ENCODE measurements around the gene PARVG. TPM values are rescaled to one million over a fixed set of nuclear protein-coding genes. Genes with fewer than 3 reads are reported as not detected.

PARVG gene
- polyA plus RNA-seq, 1 experiment = 0.01 TPM

DNA sequence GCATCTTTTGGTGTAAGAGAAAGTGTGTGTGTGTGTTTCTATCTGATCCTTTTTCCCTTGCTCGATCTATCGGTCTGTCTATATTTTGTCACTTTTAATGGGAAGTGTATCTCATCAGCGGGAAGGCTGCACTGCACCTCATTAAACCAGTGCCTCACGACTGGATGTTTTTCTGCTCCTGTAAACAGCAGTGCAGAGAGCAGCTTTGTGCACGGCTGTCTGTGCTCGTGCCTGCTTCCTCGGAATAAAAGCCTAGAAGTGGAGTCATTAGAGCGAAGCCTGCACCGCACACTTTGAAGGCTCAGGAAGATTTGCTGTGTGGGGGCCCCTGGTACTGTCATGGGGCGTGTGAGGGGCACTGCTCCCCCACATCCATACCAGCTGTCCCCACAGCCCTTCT, 27.0 kb upstream of the PARVG start:
- Histone ChIP-seq H3K27me3 (ENCODE audit: control insufficient read depth, insufficient read depth, low read length) (no peaks in the 10 kb centered on the region), H3K4me3 (ENCODE audit: low read depth, low read length) (no peak overlapping the region), H3K9me3 (ENCODE audit: control insufficient read depth, insufficient read depth, low read length) (no peaks in the 10 kb centered on the region), H3K27ac (ENCODE audit: low read depth, low read length) (no peak overlapping the region)
- TF ChIP-seq, protein P1, sequence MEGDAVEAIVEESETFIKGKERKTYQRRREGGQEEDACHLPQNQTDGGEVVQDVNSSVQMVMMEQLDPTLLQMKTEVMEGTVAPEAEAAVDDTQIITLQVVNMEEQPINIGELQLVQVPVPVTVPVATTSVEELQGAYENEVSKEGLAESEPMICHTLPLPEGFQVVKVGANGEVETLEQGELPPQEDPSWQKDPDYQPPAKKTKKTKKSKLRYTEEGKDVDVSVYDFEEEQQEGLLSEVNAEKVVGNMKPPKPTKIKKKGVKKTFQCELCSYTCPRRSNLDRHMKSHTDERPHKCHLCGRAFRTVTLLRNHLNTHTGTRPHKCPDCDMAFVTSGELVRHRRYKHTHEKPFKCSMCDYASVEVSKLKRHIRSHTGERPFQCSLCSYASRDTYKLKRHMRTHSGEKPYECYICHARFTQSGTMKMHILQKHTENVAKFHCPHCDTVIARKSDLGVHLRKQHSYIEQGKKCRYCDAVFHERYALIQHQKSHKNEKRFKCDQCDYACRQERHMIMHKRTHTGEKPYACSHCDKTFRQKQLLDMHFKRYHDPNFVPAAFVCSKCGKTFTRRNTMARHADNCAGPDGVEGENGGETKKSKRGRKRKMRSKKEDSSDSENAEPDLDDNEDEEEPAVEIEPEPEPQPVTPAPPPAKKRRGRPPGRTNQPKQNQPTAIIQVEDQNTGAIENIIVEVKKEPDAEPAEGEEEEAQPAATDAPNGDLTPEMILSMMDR (IDR thresholded peaks at IDR 0.05; ENCODE audit: low read depth, low read length) = no peak
- ChIA-PET POLR2A (interaction anchor here (0.5 kb wide), 1 partner anchor 77 kb away, joined by 3 read pairs; no protein-coding TSS in a partner anchor), CTCF (no interaction called here)
- no peak for DNase-seq (ENCODE audit: low read depth, low spot score)

DNA sequence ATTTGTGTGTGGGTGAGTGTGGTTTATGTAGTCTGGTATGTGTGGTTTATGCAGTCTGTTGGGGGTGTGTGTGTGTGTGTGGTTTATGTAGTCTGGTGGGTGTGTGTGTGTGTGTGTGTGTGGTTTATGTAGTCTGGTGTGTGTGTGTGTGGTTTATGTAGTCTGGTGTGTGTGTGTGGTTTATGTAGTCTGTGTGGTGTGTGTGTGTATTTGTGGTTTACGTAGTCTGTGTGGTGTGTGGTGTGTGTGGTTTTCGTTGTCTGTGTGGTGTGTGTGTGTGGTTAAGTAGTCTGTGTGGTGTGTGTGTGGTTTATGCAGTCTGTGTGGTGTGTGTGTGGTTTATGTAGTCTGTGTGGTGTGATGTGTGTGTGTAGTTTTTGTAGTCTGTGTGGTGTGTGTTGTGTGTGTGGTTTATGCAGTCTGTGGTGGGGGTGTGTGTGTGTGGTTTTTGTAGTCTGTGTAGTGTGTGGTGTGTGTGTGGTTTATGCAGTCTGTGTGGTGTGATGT, 26.2 kb upstream of the PARVG start:
- H3K4me3 ChIP-seq (ENCODE audit: low read depth, low read length) = no peak overlapping the region
- TF ChIP-seq, protein P1 (IDR thresholded peaks at IDR 0.05; ENCODE audit: low read depth, low read length) = no peak
- ChIA-PET CTCF (interaction anchor here (1.1 kb wide), 1 partner anchor 161 kb away, joined by 3 read pairs; no protein-coding TSS in a partner anchor), POLR2A (no interaction called here)
- no peaks in the 10 kb centered on the region for H3K9me3 ChIP-seq (ENCODE audit: control insufficient read depth, insufficient read depth, low read length)
- no peak overlapping the region for H3K27ac ChIP-seq (ENCODE audit: low read depth, low read length)
- DNase-seq (ENCODE audit: low read depth, low spot score) = no peak
- H3K27me3 ChIP-seq (ENCODE audit: control insufficient read depth, insufficient read depth, low read length) = no peaks in the 10 kb centered on the region

DNA sequence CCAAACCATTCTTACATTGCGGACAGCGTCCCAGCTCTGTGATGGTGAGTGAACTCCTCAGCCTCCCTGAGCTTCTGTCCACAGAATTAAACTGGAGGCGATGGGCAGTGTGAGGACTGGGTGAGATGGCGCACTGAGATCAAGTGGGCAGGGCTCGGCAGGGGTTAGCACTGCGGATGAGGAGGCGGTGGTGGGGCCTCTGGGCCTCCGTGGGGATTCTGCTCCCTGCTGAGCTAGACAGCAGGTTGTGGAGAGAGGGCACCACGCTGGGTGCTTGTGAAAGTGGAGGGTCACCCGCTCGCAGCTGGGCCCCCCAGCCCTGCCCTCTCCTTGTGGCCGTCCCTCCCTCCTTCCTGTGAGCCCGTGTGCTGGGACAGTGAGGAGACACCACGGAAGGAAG, 25.6 kb upstream of the PARVG start:
- H3K27ac ChIP-seq (ENCODE audit: low read depth, low read length) = no peak overlapping the region
- H3K9me3 ChIP-seq (ENCODE audit: control insufficient read depth, insufficient read depth, low read length) = no peaks in the 10 kb centered on the region
- no peak for DNase-seq (ENCODE audit: low read depth, low spot score)
- H3K27me3 ChIP-seq (ENCODE audit: control insufficient read depth, insufficient read depth, low read length) = no peaks in the 10 kb centered on the region
- TF ChIP-seq, protein P1 (IDR thresholded peaks at IDR 0.05; ENCODE audit: low read depth, low read length) = no peak
- ChIA-PET CTCF (interaction anchor here (1.1 kb wide), 1 partner anchor 162 kb away, joined by 3 read pairs; no protein-coding TSS in a partner anchor), POLR2A (no interaction called here)
- H3K4me3 ChIP-seq (ENCODE audit: low read depth, low read length) = no peak overlapping the region

DNA sequence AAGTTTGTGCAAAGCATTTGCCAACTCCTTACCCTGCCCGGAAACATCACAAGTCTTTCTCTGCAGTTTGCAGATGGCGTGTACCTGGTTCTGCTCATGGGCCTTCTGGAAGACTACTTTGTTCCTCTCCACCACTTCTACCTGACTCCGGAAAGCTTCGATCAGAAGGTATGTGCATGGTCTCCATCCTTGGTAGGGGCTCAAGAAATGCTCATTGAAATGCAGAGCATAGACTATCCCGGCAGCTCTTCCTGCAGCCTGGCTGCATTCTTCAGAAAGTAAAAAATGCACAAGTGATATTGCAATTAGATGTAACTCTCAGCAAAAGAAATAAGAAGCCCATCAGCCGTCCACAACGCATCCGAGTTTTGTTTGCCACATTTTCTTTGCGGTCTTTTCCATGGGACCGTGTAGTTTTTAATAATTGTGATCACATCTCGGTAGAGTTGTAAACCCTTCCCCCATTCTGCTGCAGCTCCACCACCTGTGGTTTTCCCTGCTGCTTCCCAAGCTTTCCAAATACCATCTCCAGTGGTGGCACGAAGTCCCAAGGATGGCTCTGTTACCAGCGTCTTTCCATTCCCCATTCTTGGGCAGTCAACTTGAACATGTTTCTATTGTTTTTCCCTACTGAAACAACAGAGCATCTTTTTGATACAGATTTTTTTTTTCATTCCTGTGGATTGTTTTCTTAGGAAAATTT, 22.7 kb upstream of the PARVG start:
- DNase-seq (ENCODE audit: low read depth, low spot score) = no peak
- ChIA-PET CTCF (no interaction called here), POLR2A (interaction anchor here (1.1 kb wide), 1 partner anchor 183 kb away, joined by 3 read pairs; no protein-coding TSS in a partner anchor)
- no peaks in the 10 kb centered on the region for H3K27me3 ChIP-seq (ENCODE audit: control insufficient read depth, insufficient read depth, low read length)
- H3K9me3 ChIP-seq (ENCODE audit: control insufficient read depth, insufficient read depth, low read length) = no peaks in the 10 kb centered on the region
- no peak overlapping the region for H3K27ac ChIP-seq (ENCODE audit: low read depth, low read length)
- TF ChIP-seq, protein P1 (IDR thresholded peaks at IDR 0.05; ENCODE audit: low read depth, low read length) = no peak
- no peak overlapping the region for H3K4me3 ChIP-seq (ENCODE audit: low read depth, low read length)

GRCh38 chr22:44158816-44159215, 21.9 kb upstream of the PARVG start:
- peak overlapping the region; percentile 39 for H3K27ac ChIP-seq (ENCODE audit: low read depth, low read length)
- DNase-seq (ENCODE audit: low read depth, low spot score) = no peak
- ChIA-PET CTCF (no interaction called here), POLR2A (no interaction called here)
- TF ChIP-seq, protein P1 (IDR thresholded peaks at IDR 0.05; ENCODE audit: low read depth, low read length) = no peak
- no peaks in the 10 kb centered on the region for H3K9me3 ChIP-seq (ENCODE audit: control insufficient read depth, insufficient read depth, low read length)
- H3K4me3 ChIP-seq (ENCODE audit: low read depth, low read length) = no peak overlapping the region
- H3K27me3 ChIP-seq (ENCODE audit: control insufficient read depth, insufficient read depth, low read length) = no peaks in the 10 kb centered on the region
